ENCODE data around the gene PTPN2.

The PTPN2 gene

DNA sequence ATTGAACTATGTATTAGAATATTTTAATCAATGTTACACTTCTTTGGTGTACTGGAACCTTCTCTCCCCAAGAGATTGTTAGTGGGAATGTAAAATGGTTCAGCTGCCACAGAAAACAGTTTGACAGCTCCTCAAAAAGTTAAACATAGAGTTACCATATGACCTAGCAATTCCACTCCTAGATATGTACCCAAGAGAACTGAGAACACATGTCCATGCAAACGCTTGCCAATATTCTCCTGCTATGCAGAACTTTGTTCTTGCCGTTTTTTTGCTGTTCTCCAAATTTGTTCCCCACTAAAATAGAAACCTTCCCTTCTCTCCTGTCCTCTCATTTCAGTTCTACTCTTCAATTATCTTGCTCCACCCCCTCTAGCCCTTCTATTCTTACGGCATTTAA lies 87.6 kb downstream of the PTPN2 start:
- Histone ChIP-seq H3K27me3 (ENCODE audit: insufficient read depth, poor library complexity, severe bottlenecking) (no peaks in the 10 kb centered on the region), H3K4me3 (replicated peaks; ENCODE audit: insufficient read depth, low read length) (no peak overlapping the region), H3K27ac (replicated peaks) (no peak overlapping the region)
- no peak for TF ChIP-seq SPI1 (IDR thresholded peaks at IDR 0.05; ENCODE audit: borderline replicate concordance, low read depth)
- TF ChIP-seq GABPA (IDR thresholded peaks at IDR 0.05; ENCODE audit: low read depth): no peak
- no peak for TF ChIP-seq REST (IDR thresholded peaks at IDR 0.05; ENCODE audit: insufficient replicate concordance, low read depth)
- no peak for TF ChIP-seq POLR2AphosphoS5 (IDR thresholded peaks at IDR 0.05; ENCODE audit: low read depth)
- no peak for TF ChIP-seq CTCF (IDR thresholded peaks at IDR 0.05; ENCODE audit: insufficient read depth, low read length)
- no peak for DNase-seq (ENCODE audit: low read depth in 1 of 2, low spot score in 1 of 2)

GRCh38 chr18:12791610-12792009 lies 92.4 kb downstream of the PTPN2 start:
- Histone ChIP-seq H3K27ac (replicated peaks) (no peak overlapping the region), H3K27me3 (ENCODE audit: insufficient read depth, poor library complexity, severe bottlenecking) (no peaks in the 10 kb centered on the region), H3K4me3 (replicated peaks; ENCODE audit: insufficient read depth, low read length) (no peak overlapping the region)
- no peak for DNase-seq (ENCODE audit: low read depth in 1 of 2, low spot score in 1 of 2)
- TF ChIP-seq GABPA (IDR thresholded peaks at IDR 0.05; ENCODE audit: low read depth): no peak
- TF ChIP-seq REST (IDR thresholded peaks at IDR 0.05; ENCODE audit: insufficient replicate concordance, low read depth): no peak
- no peak for TF ChIP-seq POLR2AphosphoS5 (IDR thresholded peaks at IDR 0.05; ENCODE audit: low read depth)
- no peak for TF ChIP-seq CTCF (IDR thresholded peaks at IDR 0.05; ENCODE audit: insufficient read depth, low read length)
- no peak for TF ChIP-seq SPI1 (IDR thresholded peaks at IDR 0.05; ENCODE audit: borderline replicate concordance, low read depth)

DNA sequence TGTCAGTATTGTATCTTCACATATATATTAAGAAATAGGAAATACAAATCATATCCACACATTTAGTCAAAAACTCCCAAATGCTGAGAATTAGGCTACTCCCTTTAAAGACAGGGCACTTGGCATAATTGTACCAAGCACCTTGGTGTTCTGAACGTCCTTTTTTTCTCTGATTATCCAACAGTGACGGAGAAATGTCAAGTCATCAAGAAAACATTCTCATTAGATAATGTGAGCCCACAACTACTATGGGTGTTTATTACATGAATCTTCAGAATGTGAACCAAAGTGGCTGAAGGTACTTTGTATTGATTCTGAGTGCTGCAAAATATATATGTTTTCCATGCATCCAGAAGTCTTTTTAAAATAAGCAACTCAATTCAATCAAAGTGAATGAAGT lies 97.4 kb downstream of the PTPN2 start:
- Histone ChIP-seq H3K4me3 (replicated peaks; ENCODE audit: insufficient read depth, low read length) (no peak overlapping the region), H3K27me3 (ENCODE audit: insufficient read depth, poor library complexity, severe bottlenecking) (no peaks in the 10 kb centered on the region), H3K27ac (replicated peaks) (no peak overlapping the region)
- TF ChIP-seq CTCF (IDR thresholded peaks at IDR 0.05; ENCODE audit: insufficient read depth, low read length) (no peak), GABPA (IDR thresholded peaks at IDR 0.05; ENCODE audit: low read depth) (no peak), POLR2AphosphoS5 (IDR thresholded peaks at IDR 0.05; ENCODE audit: low read depth) (no peak), SPI1 (IDR thresholded peaks at IDR 0.05; ENCODE audit: borderline replicate concordance, low read depth) (no peak), REST (IDR thresholded peaks at IDR 0.05; ENCODE audit: insufficient replicate concordance, low read depth) (no peak)
- DNase-seq (ENCODE audit: low read depth in 1 of 2, low spot score in 1 of 2): no peak
